ENCODE results near the gene KIT. TPM values are rescaled to one million over a fixed set of nuclear protein-coding genes. Genes with fewer than 3 reads are reported as not detected.
A peak's percentile ranks its signal among the peaks of the same experiment; 100 is the strongest.

KIT gene
- total RNA-seq, 1 donor from 2014 or later = 28.5 TPM

DNA sequence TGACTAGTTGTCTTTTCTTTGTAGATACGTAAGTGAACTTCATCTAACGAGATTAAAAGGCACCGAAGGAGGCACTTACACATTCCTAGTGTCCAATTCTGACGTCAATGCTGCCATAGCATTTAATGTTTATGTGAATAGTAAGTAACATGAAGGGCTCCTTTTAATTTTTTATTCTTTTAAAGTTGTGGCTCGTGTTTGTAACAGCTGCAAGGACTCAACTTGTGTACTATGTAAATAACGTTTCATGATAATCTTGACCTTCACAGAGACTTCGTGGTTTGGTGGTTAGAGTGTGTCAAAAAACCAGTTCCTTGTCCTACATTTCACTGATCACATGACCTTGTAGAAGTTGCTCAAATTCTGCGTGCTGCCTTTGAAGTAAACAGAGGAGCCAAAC, 51.6 kb downstream of the KIT start:
- TF ChIP-seq, protein P1, sequence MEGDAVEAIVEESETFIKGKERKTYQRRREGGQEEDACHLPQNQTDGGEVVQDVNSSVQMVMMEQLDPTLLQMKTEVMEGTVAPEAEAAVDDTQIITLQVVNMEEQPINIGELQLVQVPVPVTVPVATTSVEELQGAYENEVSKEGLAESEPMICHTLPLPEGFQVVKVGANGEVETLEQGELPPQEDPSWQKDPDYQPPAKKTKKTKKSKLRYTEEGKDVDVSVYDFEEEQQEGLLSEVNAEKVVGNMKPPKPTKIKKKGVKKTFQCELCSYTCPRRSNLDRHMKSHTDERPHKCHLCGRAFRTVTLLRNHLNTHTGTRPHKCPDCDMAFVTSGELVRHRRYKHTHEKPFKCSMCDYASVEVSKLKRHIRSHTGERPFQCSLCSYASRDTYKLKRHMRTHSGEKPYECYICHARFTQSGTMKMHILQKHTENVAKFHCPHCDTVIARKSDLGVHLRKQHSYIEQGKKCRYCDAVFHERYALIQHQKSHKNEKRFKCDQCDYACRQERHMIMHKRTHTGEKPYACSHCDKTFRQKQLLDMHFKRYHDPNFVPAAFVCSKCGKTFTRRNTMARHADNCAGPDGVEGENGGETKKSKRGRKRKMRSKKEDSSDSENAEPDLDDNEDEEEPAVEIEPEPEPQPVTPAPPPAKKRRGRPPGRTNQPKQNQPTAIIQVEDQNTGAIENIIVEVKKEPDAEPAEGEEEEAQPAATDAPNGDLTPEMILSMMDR (IDR thresholded peaks at IDR 0.05) = no peak
- ATAC-seq (peak; percentile 81 to 90), DNase-seq (no peak)
- H3K9me3 ChIP-seq = no peaks in the 10 kb centered on the region
- no peaks in the 10 kb centered on the region for H3K36me3 ChIP-seq
- no peak overlapping the region for H3K27ac ChIP-seq
- H3K27me3 ChIP-seq (ENCODE audit: low read depth) = no peaks in the 10 kb centered on the region
- intact Hi-C loops (cut with DNase I) = no loop called here
- H3K4me3 ChIP-seq = no peak overlapping the region
- peaks cover 18% of the 10 kb centered on the region for H3K4me1 ChIP-seq

- Histone ChIP-seq H3K27ac (no peak overlapping the region), H3K4me3 (no peak overlapping the region), H3K9me3 (no peaks in the 10 kb centered on the region), H3K4me1 (peaks cover 18% of the 10 kb centered on the region), H3K36me3 (no peaks in the 10 kb centered on the region), H3K27me3 (ENCODE audit: low read depth) (no peaks in the 10 kb centered on the region)
- intact Hi-C loops (cut with DNase I) = no loop called here
- TF ChIP-seq, protein P1 (IDR thresholded peaks at IDR 0.05) = no peak
- no peak for ATAC-seq
- no peak for DNase-seq
These were observed 54.4 kb downstream of the KIT start for GRCh38 chr4:54712206-54712605.

- intact Hi-C loops (cut with DNase I) = no loop called here
- TF ChIP-seq, protein P1 (IDR thresholded peaks at IDR 0.05) = no peak
- H3K9me3 ChIP-seq = no peaks in the 10 kb centered on the region
- no peaks in the 10 kb centered on the region for H3K36me3 ChIP-seq
- H3K27me3 ChIP-seq (ENCODE audit: low read depth) = no peaks in the 10 kb centered on the region
- no peak for ATAC-seq
- no peak overlapping the region for H3K4me3 ChIP-seq
- H3K27ac ChIP-seq = no peak overlapping the region
- no peak for DNase-seq
- H3K4me1 ChIP-seq = peaks cover 6% of the 10 kb centered on the region
These were observed 56.9 kb downstream of the KIT start for GRCh38 chr4:54714631-54715030.

- H3K9me3 ChIP-seq = no peaks in the 10 kb centered on the region
- no peak for ATAC-seq
These were observed 58.8 kb downstream of the KIT start for GRCh38 chr4:54716478-54717065.

DNA sequence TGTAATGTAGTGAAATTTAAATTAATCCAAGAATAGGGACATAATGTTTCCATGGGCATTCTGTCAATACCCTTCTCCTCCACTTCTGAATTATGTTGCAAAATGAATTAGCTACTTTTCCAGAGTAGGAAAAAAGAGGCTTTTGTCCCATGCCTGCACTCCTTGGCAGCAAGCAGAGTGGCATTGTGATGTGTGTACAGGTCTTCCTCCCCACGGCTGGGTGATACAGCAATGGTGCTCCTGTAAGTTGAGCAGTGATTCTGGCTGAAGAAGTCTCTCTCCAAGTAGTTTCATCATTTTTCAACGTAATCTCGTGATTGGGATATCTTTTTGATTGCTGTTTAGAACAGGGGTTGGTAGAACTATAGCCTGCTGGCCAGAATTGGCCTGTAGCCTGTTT, 59.9 kb downstream of the KIT start:
- TF ChIP-seq, protein P1 (IDR thresholded peaks at IDR 0.05) = no peak
- ATAC-seq = no peak
- H3K4me1 ChIP-seq = no peaks in the 10 kb centered on the region
- H3K36me3 ChIP-seq = no peaks in the 10 kb centered on the region
- DNase-seq = no peak
- no peaks in the 10 kb centered on the region for H3K27me3 ChIP-seq (ENCODE audit: low read depth)
- intact Hi-C loops (cut with DNase I) = no loop called here
- H3K9me3 ChIP-seq = no peaks in the 10 kb centered on the region
- H3K27ac ChIP-seq = no peak overlapping the region
- no peak overlapping the region for H3K4me3 ChIP-seq

More at GRCh38 chr4:54716478-54717065, 58.8 kb downstream of the KIT start:
- DNase-seq = no peak
- TF ChIP-seq, protein P1 (IDR thresholded peaks at IDR 0.05) = no peak
- Histone ChIP-seq H3K27ac (no peak overlapping the region), H3K36me3 (no peaks in the 10 kb centered on the region), H3K4me1 (no peaks in the 10 kb centered on the region), H3K27me3 (ENCODE audit: low read depth) (no peaks in the 10 kb centered on the region), H3K4me3 (no peak overlapping the region)
- intact Hi-C loops (cut with DNase I) = no loop called here
